HCT116 (cell line): ENCODE measurements around the gene BCO1. TPM values are rescaled to one million over a fixed set of nuclear protein-coding genes. Genes with fewer than 3 reads are reported as not detected.
A peak's percentile ranks its signal among the peaks of the same experiment; 100 is the strongest.

Experiments
- ATAC-seq: fragments of 200-7000 bp; cut with Tn5 transposase; 2 replicates; pipeline ENCODE4 v1.9.1; 2020; ENCODE audit warnings: mild to moderate bottlenecking, moderate library complexity
- BruUV-seq: library from RNA; stranded (reverse); fragments of 400-500 nt; replicated peaks from 2 replicates; lab custom pipeline; 2021; lab: Mats Ljungman, UMichigan
- CTCF ChIA-PET: fragments of 300-600 bp; sonication (Branson Sonifier 250); formaldehyde crosslinking; loops from one replicate; lab custom pipeline; 2021; ENCODE audit warnings: antibody characterized with exemption; lab: Charles Lee
- POLR2A ChIA-PET: fragments of 300-600, 350-600 bp; sonication (Branson Sonifier 250); formaldehyde crosslinking; loops from one replicate; lab custom pipeline; 2021; ENCODE audit warnings: antibody characterized with exemption; lab: Charles Lee
- RAD21 ChIA-PET, 2 experiments: fragments of 300-600 bp; sonication (Branson Sonifier 250); formaldehyde crosslinking; loops; one replicate each; lab custom pipeline; 2023; ENCODE audit warnings: low total read pairs in 2 of 2; ENCODE audit not compliant: uncharacterized antibody in 2 of 2, unreplicated experiment in 2 of 2, low non-redundant PET in 1 of 2; lab: Charles Lee
- DNase-seq: peaks from one replicate; pipeline ENCODE4 v3.0.0-alpha.2; 2010; ENCODE audit warnings: low read depth, low spot score
- H2AFZ ChIP-seq: fragments of 200-600 bp; shearing (Covaris generic), sonication (generic); 2 replicates; pipeline ENCODE4 v1.6.1; 2017; ENCODE audit warnings: low read depth, mixed run types, mixed read lengths, antibody characterized with exemption, low read length; ENCODE audit not compliant: poor library complexity, severe bottlenecking
- H3K27ac ChIP-seq: 2 replicates; pipeline ENCODE4 v1.5.1; 2012; ENCODE audit warnings: low read depth, low read length
- H3K27me3 ChIP-seq: fragments of 200-600 bp; sonication (generic); 2 replicates; pipeline ENCODE4 v1.6.1; 2016; ENCODE audit warnings: mixed run types, low read length, mixed read lengths; ENCODE audit not compliant: insufficient read depth
- H3K36me3 ChIP-seq, 2 experiments: fragments of 200-500 bp in 1 of 2; fragments of 200-600 bp in 1 of 2; sonication (Bioruptor generic) in 1 of 2; sonication (generic) in 1 of 2; 2 replicates each; pipeline versions ENCODE4 v1.5.1 to v1.6.1; 2014 to 2016; ENCODE audit warnings: low read length in 2 of 2, inconsistent platforms in 1 of 2, mixed read lengths in 1 of 2, mixed run types in 1 of 2; ENCODE audit not compliant: insufficient read depth in 2 of 2, control insufficient read depth in 1 of 2
- H3K4me1 ChIP-seq, 2 experiments: fragments of 200-600 bp in 1 of 2; sonication (generic) in 1 of 2; 2 replicates each; pipeline versions ENCODE4 v1.5.1 to v1.6.1; 2012 to 2017; ENCODE audit warnings: low read length in 2 of 2, inconsistent platforms in 1 of 2, mild to moderate bottlenecking in 1 of 2, mixed read lengths in 1 of 2, mixed run types in 1 of 2, moderate library complexity in 1 of 2; ENCODE audit not compliant: insufficient read depth in 2 of 2, control insufficient read depth in 1 of 2
- H3K4me2 ChIP-seq: fragments of 200-600 bp; sonication (generic); 2 replicates; pipeline ENCODE4 v1.6.1; 2017; ENCODE audit warnings: mixed run types, low read length, mixed read lengths
- H3K4me3 ChIP-seq, 2 experiments: fragments of 200-600 bp in 1 of 2; sonication (generic) in 1 of 2; replicated peaks in 1 of 2; 2 replicates each; pipeline ENCODE4 v1.5.1; 2011 to 2016; ENCODE audit warnings: low read length in 2 of 2, control low read depth in 1 of 2, low read depth in 1 of 2, mild to moderate bottlenecking in 1 of 2, mixed read lengths in 1 of 2, mixed run types in 1 of 2
- H3K79me2 ChIP-seq: fragments of 200-600 bp; sonication (generic); 2 replicates; pipeline ENCODE4 v1.6.1; 2017; ENCODE audit warnings: mild to moderate bottlenecking, mixed run types, low read length, moderate library complexity, mixed read lengths; ENCODE audit not compliant: insufficient read depth
- H3K9ac ChIP-seq: fragments of 200-600 bp; sonication (generic); 2 replicates; pipeline ENCODE4 v1.6.1; 2016; ENCODE audit warnings: low read length, mixed read lengths
- H3K9me2 ChIP-seq: fragments of 200-600 bp; sonication (generic), shearing (Covaris generic); 2 replicates; pipeline ENCODE4 v1.6.1; 2017; ENCODE audit warnings: mixed run types, mild to moderate bottlenecking, moderate library complexity; ENCODE audit not compliant: insufficient read depth
- H3K9me3 ChIP-seq, 2 experiments: fragments of 200-500 bp in 1 of 2; fragments of 200-600 bp in 1 of 2; sonication (Bioruptor generic) in 1 of 2; sonication (generic) in 1 of 2; 2 replicates each; pipeline ENCODE4 v1.6.1; 2014 to 2017; ENCODE audit warnings: low read length in 2 of 2, mixed read lengths in 2 of 2, inconsistent platforms in 1 of 2, low read depth in 1 of 2, mild to moderate bottlenecking in 1 of 2, mixed run types in 1 of 2, moderate library complexity in 1 of 2; ENCODE audit not compliant: control insufficient read depth in 1 of 2, insufficient read depth in 1 of 2
- H4K20me1 ChIP-seq: fragments of 200-600 bp; sonication (generic), shearing (Covaris generic); 2 replicates; pipeline ENCODE4 v1.6.1; 2017; ENCODE audit warnings: mixed run types, mild to moderate bottlenecking, moderate library complexity; ENCODE audit not compliant: insufficient read depth
- CBX3 ChIP-seq: IDR thresholded peaks from 2 replicates; pipeline ENCODE4 v1.6.1; 2012; ENCODE audit warnings: low read depth
- EZH2phosphoT487 ChIP-seq: fragments of 200-600 bp; IDR thresholded peaks from 2 replicates; pipeline ENCODE4 v1.6.1; 2018; ENCODE audit warnings: antibody characterized with exemption, borderline replicate concordance
- RAD21 ChIP-seq: IDR thresholded peaks from 2 replicates; pipeline ENCODE4 v1.6.1; 2012; ENCODE audit warnings: low read depth, mild to moderate bottlenecking
- SIN3A ChIP-seq: IDR thresholded peaks from 2 replicates; pipeline ENCODE4 v1.6.1; 2012; ENCODE audit warnings: low read depth
- SP1 ChIP-seq: IDR thresholded peaks from 2 replicates; pipeline ENCODE4 v1.6.1; 2012; ENCODE audit warnings: low read depth
- TCF7L2 ChIP-seq: IDR thresholded peaks from 2 replicates; pipeline ENCODE4 v1.7.0; 2011; ENCODE audit warnings: borderline replicate concordance, inconsistent platforms; ENCODE audit not compliant: insufficient read depth, insufficient read length; ENCODE audit errors: extremely low read depth
- YY1 ChIP-seq: IDR thresholded peaks from 2 replicates; pipeline ENCODE4 v1.6.1; 2011; ENCODE audit warnings: low read length, low read depth, moderate library complexity, mild to moderate bottlenecking; ENCODE audit not compliant: insufficient replicate concordance; ENCODE audit errors: extremely low read depth
- intact Hi-C: fragments of 100-400 bp; cut with micrococcal nuclease; formaldehyde crosslinking; loops from 2 replicates; pipeline ENCODE4 v1.10.0; 2022
- total RNA-seq: library from RNA; stranded (reverse); gene quantifications from one replicate; pipeline ENCODE4 v1.2.1, GENCODE V29; 2021; ENCODE audit not compliant: unreplicated experiment
- TF ChIP-seq, protein P1 (sequence below): IDR thresholded peaks from 2 replicates; pipeline ENCODE4 v1.6.1; 2012; ENCODE audit warnings: low read depth
- TF ChIP-seq, protein P2 (sequence below), 3 experiments: fragments of 200-600 bp in 1 of 3; sonication (generic) in 1 of 3; IDR thresholded peaks in 2 of 3; conservative IDR thresholded peaks in 1 of 3; 2 replicates each; pipeline ENCODE4 v1.5.1; 2012 to 2017; ENCODE audit warnings: low read depth in 2 of 3, low read length in 2 of 3, antibody characterized with exemption in 1 of 3, borderline replicate concordance in 1 of 3, control low read depth in 1 of 3, mild to moderate bottlenecking in 1 of 3, mixed read lengths in 1 of 3, mixed run types in 1 of 3, moderate library complexity in 1 of 3; ENCODE audit not compliant: insufficient read depth in 1 of 3

BCO1 gene
- total RNA-seq, 1 experiment from 2014 or later = not detected

DNA sequence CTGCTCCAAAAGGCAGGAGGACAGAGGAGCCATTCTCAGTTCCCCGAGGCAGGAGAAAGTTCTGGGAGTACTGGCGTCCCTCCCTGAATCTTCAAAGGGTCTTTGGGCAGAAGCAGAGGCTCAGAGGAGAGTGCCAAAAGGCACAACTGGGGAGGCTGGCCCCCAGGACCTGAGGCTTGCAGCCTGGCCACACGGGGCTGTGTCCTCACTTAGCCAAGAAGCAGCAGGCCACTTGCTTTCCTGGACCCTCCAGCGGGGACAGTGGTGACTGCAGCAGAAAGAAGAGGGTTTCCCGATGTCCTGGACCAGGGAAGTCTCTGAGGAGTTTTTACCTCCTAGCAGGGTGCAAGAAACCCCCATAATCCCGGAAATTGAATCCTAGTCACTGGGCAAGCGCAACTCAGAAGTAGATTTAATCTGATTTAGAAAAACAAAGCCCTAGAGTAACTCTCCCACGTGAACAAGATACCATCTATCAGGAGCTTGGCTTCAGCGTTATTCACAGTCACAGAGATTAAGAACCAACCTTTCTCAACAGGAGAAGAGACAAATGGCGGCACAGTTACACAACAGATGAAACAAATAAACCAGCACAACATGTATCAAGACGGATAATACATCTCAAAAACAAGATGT lies 25.5 kb upstream of the BCO1 start:
- no peaks in the 10 kb centered on the region for H3K9me2 ChIP-seq
- ChIA-PET CTCF (interaction anchor here (1.7 kb wide), 1 partner anchor 177 kb away, joined by 4 read pairs; the partner anchor contains the start of gene ATMIN), RAD21 (interaction anchor here in 1 of 2 experiments (0.7 kb wide), 1 partner anchor 72 kb away, joined by 3 read pairs; no protein-coding TSS in a partner anchor), POLR2A (no interaction called here)
- H3K4me2 ChIP-seq = no peak overlapping the region
- H3K36me3 ChIP-seq = no peaks in the 10 kb centered on the region
- intact Hi-C loops = no loop called here
- H4K20me1 ChIP-seq = no peaks in the 10 kb centered on the region
- no TSS peak for BruUV-seq
- H3K27ac ChIP-seq = no peak overlapping the region
- H3K27me3 ChIP-seq = peaks cover 4% of the 10 kb centered on the region; the same call in 1 of the 2 replicates
- no peaks in the 10 kb centered on the region for H3K9me3 ChIP-seq
- H3K9ac ChIP-seq = no peak overlapping the region
- H3K4me1 ChIP-seq = peaks cover 0 to 5% of the 10 kb centered on the region in 2 experiments; a peak in 1 of 4 replicates
- DNase-seq (no peak), ATAC-seq (no peak)
- no peak overlapping the region for H2AFZ ChIP-seq
- H3K79me2 ChIP-seq = no peaks in the 10 kb centered on the region
- H3K4me3 ChIP-seq = no peak overlapping the region
- TF ChIP-seq SP1 (no peak), SIN3A (no peak)

DNA sequence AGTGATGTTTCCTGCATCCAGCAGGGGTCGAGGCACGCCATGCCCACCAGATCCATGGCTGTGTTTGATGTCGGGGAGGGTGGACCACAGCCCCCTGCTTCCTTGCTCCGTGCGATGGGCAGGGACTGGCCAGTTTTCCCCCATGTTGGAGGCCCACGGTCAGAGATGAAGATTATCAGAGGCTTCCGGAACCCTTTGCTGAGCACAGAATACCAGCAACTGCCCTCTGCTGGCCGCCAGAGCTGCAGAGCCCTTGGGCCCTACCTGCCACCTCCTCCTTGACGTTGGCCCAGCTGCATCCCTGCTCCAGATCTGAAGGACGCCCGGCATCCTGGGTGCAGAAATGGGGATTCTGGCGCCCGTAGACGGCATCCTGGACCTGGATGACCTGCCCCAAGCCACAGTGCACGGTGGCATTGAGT lies 23.7 kb upstream of the BCO1 start:
- Histone ChIP-seq H3K36me3 (no peaks in the 10 kb centered on the region), H4K20me1 (no peaks in the 10 kb centered on the region), H2AFZ (peak overlapping the region; percentile 92), H3K27ac (no peak overlapping the region), H3K27me3 (no peaks in the 10 kb centered on the region), H3K9ac (no peak overlapping the region), H3K4me2 (0 out of 2 replicates have a peak overlapping the region, but pooled peaks have one; percentile 7)
- ChIA-PET RAD21 (no interaction called here), POLR2A (interaction anchor here (0.5 to 0.9 kb wide), 2 partner anchors 10 to 196 kb away, joined by 3 read pairs; no protein-coding TSS in a partner anchor)
- ATAC-seq = peak; percentile 97
- TF ChIP-seq, protein P1, sequence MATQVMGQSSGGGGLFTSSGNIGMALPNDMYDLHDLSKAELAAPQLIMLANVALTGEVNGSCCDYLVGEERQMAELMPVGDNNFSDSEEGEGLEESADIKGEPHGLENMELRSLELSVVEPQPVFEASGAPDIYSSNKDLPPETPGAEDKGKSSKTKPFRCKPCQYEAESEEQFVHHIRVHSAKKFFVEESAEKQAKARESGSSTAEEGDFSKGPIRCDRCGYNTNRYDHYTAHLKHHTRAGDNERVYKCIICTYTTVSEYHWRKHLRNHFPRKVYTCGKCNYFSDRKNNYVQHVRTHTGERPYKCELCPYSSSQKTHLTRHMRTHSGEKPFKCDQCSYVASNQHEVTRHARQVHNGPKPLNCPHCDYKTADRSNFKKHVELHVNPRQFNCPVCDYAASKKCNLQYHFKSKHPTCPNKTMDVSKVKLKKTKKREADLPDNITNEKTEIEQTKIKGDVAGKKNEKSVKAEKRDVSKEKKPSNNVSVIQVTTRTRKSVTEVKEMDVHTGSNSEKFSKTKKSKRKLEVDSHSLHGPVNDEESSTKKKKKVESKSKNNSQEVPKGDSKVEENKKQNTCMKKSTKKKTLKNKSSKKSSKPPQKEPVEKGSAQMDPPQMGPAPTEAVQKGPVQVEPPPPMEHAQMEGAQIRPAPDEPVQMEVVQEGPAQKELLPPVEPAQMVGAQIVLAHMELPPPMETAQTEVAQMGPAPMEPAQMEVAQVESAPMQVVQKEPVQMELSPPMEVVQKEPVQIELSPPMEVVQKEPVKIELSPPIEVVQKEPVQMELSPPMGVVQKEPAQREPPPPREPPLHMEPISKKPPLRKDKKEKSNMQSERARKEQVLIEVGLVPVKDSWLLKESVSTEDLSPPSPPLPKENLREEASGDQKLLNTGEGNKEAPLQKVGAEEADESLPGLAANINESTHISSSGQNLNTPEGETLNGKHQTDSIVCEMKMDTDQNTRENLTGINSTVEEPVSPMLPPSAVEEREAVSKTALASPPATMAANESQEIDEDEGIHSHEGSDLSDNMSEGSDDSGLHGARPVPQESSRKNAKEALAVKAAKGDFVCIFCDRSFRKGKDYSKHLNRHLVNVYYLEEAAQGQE = no peak
- TF ChIP-seq RAD21 (peak; percentile 73), YY1 (peak; percentile 45), EZH2phosphoT487 (no peak), CBX3 (no peak), TCF7L2 (no peak)
- TF ChIP-seq, protein P2, sequence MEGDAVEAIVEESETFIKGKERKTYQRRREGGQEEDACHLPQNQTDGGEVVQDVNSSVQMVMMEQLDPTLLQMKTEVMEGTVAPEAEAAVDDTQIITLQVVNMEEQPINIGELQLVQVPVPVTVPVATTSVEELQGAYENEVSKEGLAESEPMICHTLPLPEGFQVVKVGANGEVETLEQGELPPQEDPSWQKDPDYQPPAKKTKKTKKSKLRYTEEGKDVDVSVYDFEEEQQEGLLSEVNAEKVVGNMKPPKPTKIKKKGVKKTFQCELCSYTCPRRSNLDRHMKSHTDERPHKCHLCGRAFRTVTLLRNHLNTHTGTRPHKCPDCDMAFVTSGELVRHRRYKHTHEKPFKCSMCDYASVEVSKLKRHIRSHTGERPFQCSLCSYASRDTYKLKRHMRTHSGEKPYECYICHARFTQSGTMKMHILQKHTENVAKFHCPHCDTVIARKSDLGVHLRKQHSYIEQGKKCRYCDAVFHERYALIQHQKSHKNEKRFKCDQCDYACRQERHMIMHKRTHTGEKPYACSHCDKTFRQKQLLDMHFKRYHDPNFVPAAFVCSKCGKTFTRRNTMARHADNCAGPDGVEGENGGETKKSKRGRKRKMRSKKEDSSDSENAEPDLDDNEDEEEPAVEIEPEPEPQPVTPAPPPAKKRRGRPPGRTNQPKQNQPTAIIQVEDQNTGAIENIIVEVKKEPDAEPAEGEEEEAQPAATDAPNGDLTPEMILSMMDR (IDR thresholded peaks at IDR 0.05 in 2 of 3, conservative IDR thresholded peaks at IDR 0.05 in 1 of 3; ENCODE audit: borderline replicate concordance in 1 of 3, insufficient read depth in 1 of 3, low read depth in 2 of 3, low read length in 2 of 3) = peak; percentile 85 to 96 (median 92)
- TF ChIP-seq, all 23 proteins: peak for 3
- DNase-seq = peak; percentile 37
- Histone ChIP-seq H3K9me2 (no peaks in the 10 kb centered on the region), H3K4me3 (no peak overlapping the region), H3K9me3 (no peaks in the 10 kb centered on the region), H3K79me2 (no peaks in the 10 kb centered on the region), H3K4me1 (peaks cover 0 to 5% of the 10 kb centered on the region in 2 experiments; a peak in 1 of 4 replicates)
- intact Hi-C loops = loop anchor here (2.0 kb wide), 1 partner anchor 76 kb away; no protein-coding TSS in a partner anchor
- no TSS peak for BruUV-seq
- CTCF ChIA-PET = interaction anchor here (0.6 to 2.0 kb wide), 3 partner anchors 9 to 62 kb away, joined by 3 to 15 read pairs (median 4); no protein-coding TSS in a partner anchor
